GM21619 (cell line): ENCODE measurements around the gene EIF4H.
"Not testable (repeated sequence)": the region's sequence is repeated elsewhere in the genome, so short reads cannot be mapped to it uniquely, and the experiment has no call there.

ENCODE experiments used
- ATAC-seq: cut with Tn5 transposase; IDR thresholded peaks from one replicate; pipeline ENCODE4 v1.9.1; 2021; ENCODE audit not compliant: unreplicated experiment

EIF4H gene

GRCh38 chr7:74223711-74224510 lies 49.8 kb downstream of the EIF4H start:
- no peak for ATAC-seq

GRCh38 chr7:74224511-74224832 lies 50.3 kb downstream of the EIF4H start:
- no peak for ATAC-seq

- not testable (repeated sequence) for ATAC-seq
These were observed 50.8 kb downstream of the EIF4H start for GRCh38 chr7:74224907-74225306.

- ATAC-seq, result no peak
These were observed 51.2 kb downstream of the EIF4H start for GRCh38 chr7:74225400-74225799.

GRCh38 chr7:74226633-74227032 lies 52.5 kb downstream of the EIF4H start:
- ATAC-seq, result no peak

- no peak for ATAC-seq
These were observed 55.1 kb downstream of the EIF4H start for GRCh38 chr7:74228951-74229900.

GRCh38 chr7:74230446-74231231 lies 56.5 kb downstream of the EIF4H start:
- peak; percentile 32 for ATAC-seq

GRCh38 chr7:74231232-74231590 lies 57.1 kb downstream of the EIF4H start:
- ATAC-seq, result peak; percentile 68

GRCh38 chr7:74233655-74234285 lies 59.6 kb downstream of the EIF4H start:
- no peak for ATAC-seq

GRCh38 chr7:74235518-74236268 lies 61.5 kb downstream of the EIF4H start:
- no peak for ATAC-seq

GRCh38 chr7:74236284-74236683 lies 62.1 kb downstream of the EIF4H start:
- no peak for ATAC-seq

- ATAC-seq, result no peak
These were observed 66.3 kb downstream of the EIF4H start for GRCh38 chr7:74240482-74240881.

- ATAC-seq, result no peak
These were observed 67.9 kb downstream of the EIF4H start for GRCh38 chr7:74242122-74242443.

- no peak for ATAC-seq
These were observed 72.3 kb downstream of the EIF4H start for GRCh38 chr7:74246497-74246896.
